T-helper 22 cell (primary cell): ENCODE data around the gene MGST2.
"Not testable (repeated sequence)": the region's sequence is repeated elsewhere in the genome, so short reads cannot be mapped to it uniquely, and the experiment has no call there.

ENCODE experiments used
- DNase-seq: peaks from one replicate; pipeline ENCODE4 v3.0.0-alpha.2; 2020; ENCODE audit warnings: low read depth

MGST2 gene

DNA sequence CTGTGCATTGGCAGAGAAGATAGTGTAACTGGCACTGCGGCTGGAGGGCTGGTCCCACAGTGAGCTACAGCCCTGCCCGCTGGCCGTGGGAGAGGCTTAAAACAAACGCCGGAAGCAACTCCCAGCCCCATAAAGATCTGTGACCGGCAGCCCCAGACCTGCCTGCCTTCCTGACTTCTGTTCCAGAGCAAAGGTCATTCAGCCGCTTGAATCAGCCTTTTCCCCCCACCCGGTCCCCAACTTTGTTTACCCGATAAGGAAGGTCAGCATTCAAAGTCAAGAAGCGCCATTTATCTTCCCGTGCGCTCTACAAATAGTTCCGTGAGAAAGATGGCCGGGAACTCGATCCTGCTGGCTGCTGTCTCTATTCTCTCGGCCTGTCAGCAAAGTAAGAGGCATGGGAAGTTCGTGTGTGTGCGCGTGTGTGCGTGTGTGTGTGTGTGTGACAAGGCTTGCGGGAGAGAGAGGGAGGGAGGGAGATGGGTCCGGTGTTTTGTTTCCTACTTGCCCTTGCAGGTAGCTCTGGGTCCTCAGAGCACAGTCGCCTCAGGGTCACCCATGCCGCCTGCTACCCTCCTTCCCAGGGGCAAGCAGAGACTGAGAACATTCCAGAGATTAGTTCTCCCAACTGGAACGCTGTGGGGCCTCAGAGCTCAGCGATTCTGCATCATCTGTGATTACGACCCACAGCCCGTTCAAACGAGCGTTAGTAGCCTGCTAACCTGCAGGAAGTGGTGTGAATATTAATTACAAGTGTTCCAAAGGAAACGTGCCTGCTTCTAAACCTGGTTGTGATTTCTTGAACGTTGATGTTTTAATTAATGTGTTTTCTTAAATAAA is at the start of gene MGST2:
Gene MGST2 (plus strand): TSS at position 130 of the 840 bp plus-strand sequence. CDS start 201 bp downstream, at position 331.
- DNase-seq, result no peak

DNA sequence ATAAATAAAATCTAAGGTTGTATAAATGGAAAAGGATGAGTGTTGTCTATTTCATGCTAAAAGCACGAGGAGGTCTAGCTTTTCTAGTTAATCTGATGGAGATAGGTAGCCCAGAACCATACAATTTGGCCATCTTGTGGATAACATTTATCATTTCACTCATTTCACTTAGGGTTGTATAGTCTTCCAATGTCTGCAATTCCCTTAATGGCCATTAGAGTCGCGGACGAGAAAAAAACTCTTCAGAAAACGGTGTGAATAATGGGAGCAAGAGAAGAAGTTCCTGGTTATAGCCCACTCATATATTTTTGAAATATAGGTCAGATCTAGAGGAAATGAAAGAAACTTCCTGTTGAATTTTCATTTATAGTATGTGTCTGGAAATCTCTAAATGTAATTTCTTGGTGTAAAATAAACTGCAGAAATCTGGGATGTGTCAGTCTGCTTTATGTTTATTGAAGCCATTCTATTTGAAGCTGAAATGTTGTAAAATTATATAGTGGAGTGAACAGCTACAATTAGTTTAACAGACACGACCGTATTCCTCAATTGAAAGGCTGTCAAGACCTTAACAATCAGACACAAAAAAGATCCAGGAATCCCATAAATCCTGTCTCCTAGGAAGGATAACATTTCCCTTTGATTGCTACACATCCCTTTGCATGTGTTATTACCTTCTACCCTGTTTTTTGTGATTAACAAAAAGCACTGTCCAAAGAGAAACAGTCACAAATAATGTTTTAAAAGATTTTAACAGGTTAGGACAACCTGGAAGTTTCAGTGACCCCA is 47.7 kb upstream of the MGST2 start:
- DNase-seq, result no peak

GRCh38 chr4:139619644-139620043 is 46.0 kb upstream of the MGST2 start:
- DNase-seq, result no peak

DNA sequence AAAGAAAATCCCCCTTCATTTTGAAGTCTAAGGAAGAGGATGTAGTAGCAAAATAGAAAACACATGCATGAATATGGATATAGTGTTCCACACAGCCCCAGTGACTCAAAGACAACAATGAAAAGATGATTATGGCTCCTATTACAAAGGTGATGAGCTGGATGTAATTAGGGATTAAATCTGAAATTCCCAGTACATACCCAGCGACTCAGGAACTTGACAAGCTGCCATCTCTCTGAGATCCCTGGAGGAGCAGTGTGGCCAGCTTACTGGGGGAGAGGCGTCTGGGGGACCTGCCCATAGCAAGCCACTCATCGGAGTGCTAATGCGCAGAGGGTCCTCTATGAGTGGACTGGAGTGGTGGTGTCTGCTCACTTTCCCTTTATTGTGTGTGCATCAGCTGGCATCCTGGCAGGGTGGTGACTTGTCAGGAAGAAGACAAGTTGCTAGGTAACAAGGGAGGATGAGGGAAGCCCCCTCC is 42.7 kb upstream of the MGST2 start:
- DNase-seq, result no peak

DNA sequence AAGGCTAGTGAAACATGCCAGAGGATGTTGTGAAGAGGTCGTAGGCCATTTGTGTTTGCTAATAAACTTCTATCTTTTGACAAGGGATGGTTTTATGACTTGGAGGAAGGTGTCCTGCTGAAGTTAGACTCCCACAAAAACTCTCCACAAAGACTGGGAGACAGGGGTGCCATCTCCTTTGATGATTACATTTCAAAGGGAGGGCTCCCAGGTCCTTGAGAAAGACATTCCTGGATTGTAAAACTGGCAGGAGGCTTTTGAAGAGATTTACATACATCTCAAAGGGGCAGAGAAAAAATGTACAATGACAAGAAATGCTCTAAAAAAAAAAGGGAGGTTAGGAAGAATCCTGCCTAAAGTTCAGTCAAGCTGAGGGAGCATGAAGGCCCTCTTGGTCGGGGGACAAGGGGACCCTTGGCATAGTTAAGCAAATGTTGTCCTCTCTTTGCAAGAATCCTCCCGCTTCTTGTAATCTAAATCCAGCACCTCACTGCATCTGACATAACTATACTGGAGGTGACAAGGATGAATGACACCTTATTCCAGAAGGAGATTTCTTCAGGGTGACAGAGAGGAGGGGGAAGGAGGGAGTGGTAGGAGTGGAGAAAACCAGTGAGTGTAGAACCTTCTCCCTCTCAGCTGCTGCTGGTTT is 41.1 kb upstream of the MGST2 start:
- no peak for DNase-seq

DNA sequence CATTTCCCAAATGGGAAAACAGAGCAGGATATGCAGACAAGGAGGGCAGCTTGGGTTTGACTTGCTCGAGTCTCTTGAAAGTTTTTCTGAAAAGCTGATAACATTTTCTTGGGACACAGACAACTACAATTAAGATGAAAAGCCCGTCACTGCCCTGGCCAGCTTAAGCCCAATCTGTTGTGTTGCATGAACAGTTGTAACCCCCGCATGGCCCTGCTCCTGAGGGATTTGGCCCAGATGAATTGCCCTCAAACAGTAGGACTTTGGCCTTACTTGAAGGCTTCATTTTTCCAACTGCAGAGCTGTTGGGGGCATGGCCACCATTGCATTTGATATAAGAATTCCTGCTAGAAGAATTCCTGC is 40.5 kb upstream of the MGST2 start:
- DNase-seq, result no peak

DNA sequence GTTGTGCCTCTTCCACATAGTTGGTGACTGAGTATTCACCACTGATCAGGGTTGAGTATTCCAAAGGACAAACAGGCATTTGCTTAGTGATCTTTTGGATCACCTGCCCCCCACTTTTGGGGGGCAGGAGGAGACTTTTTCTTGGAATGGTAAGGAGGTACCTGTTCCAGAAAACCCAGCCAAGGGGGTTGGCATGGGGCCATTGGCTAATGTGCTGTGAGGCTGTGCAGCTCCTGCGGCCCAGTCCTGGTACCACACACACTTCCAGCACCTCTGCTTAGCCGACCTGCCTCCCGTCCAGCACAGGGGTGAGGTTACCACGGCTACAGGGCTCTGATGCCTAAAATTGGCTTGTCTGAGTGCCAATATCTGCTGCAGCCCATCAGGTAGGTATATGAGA is 40.1 kb upstream of the MGST2 start:
- DNase-seq, result no peak

DNA sequence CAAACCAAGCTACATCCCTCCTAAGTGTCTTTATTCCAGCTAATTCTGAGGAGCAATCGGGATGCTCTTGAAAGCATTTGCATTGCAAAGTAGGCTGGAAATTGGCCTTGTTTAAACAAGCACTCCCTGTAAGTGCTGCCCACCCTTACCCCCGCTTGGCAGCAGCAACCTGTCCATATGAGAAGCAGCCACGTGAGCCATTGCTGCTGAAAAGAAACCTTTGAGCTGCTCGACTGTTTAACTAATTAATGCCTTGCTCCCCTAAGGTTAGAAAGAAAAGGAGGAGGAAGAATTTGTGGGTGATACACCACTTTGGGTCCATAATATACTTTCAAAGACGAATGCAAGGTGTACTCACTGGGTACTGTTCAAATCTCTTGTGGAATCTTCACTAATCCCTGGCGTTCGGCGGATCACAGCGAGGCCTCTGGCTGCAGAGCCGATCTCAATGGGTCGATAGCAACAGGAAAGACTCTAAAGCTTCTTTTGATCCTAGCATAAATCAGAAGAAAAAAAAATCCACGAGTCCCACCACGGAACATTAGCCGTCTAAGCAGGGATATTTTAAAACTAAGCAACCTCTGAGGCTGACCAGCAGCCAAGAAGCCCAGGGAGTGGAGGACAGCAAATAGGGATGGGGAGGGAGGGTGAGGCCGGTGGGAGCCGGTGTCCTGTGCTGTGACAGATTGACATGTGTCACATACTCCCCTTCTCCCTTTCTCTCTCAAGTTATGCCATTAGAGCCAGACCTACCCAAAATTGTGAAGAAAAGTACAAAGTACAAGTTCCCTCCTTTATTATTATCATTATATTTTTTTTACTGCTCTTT is 37.2 kb upstream of the MGST2 start:
- no peak for DNase-seq

DNA sequence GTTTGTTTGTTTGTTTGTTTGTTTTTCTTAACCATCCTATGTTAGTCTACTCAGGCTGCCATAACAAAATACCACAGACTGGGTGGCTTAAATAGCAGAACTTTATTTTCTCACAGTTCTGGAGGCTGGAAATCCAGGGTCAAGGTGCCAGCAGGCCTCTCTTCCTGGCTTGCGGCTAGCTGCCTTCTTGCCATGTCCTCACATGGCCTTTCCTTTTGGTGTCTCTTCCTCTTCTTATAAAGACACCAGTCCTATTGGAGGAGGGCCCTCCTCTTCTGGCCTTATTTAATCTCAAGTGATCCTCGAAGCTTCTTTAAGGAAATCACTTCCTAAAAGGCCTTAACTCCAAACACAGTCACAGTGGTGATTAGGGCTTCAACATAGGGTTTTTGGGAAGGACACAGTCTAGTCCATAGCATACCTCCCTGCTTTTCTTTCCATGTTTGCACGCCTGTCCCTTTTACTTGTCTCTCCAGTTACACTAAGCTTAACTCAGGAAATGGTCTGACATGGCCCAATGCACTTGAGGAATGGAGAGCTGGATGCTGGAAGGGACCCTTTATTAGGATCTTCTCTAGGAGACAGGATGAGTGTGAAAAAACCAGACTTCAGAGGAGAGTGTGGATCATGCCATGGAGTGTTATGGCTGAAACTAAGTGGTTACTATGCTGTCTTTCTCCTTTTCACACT is 36.0 kb upstream of the MGST2 start:
- DNase-seq, result no peak

GRCh38 chr4:139630126-139630495 is 35.5 kb upstream of the MGST2 start:
- no peak for DNase-seq

DNA sequence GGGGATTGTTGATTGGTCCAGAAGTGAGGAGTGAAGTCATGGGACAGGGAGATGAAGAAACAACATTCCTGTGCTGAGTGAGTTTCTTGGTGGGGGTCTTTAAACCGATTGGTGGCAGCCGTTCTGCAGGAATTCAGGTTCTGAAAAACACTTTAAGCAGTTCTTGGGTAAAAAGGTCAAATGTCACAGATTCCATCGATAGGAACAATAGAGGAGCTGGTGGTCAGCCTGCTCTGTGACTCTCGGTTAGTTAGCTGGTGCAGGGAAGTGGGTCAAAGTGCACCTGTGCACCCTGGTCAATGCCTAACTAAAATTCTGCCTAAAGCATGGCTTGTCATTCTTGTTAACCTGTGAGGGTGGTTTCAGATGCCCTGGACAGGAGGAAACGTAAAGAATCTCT is 34.6 kb upstream of the MGST2 start:
- DNase-seq, result no peak

GRCh38 chr4:139631791-139632190 is 33.8 kb upstream of the MGST2 start:
- no peak for DNase-seq

GRCh38 chr4:139632739-139633138 is 32.9 kb upstream of the MGST2 start:
- DNase-seq, result not testable (repeated sequence)

DNA sequence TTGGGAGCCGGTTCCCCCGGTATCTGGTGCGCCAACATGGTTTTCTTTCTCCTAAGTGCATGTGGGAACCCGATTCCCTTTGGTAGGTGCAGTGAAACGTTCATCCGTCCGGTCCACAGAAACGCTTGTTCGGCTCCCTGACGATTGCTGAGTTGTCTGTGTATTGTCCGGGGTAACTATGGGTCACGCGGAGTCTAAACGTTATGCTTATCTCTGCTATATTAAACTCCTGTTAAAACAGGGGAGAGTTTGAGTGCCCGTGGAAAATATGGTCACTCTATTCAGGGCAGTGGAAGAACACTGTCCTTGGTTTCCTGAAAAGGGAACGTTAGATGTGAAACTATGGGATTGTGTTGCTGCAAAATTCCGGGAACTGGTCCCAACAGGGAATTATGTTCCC is 32.4 kb upstream of the MGST2 start:
- no peak for DNase-seq

- DNase-seq, result no peak
These were observed 32.0 kb upstream of the MGST2 start for GRCh38 chr4:139633661-139634060.

DNA sequence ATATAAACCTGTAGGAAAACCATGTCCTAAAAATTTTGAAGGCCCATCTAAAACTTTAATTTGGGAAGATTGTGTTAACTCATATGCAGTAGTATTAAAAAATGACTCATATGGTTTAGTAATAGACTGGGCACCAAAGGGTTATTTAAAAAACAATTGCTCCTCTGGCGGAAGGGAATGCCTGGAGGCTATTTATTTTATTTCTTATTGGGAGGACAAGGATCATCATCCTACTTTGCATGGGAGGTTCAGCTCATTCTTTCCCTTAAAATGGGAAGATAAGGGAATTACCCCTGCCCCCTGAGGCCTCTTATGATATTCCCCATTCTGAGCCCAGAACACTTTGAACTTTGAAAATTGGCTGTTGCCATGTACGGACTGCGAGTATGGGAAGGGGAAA is 29.7 kb upstream of the MGST2 start:
- DNase-seq, result no peak

DNA sequence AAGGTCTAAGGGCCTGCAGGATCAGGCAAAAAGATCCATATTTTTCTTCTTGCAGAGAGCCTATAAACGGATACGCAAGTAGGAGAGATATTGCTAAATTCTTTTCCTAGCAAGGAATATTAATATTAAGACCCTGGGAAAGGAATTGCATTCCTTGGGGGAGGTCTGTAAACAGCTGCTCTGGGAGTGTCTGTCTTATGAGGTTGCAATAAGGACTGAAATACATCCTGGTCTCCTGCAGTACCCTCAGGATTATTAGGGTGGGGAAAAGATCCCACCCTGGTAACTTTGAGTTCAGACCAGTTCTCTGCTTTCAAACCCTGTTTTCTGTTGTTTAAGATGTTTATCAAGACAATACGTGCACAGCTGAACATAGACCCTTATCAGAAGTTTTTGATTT is 27.3 kb upstream of the MGST2 start:
- not testable (repeated sequence) for DNase-seq

- DNase-seq, result no peak
These were observed 26.0 kb upstream of the MGST2 start for GRCh38 chr4:139639654-139640053.

DNA sequence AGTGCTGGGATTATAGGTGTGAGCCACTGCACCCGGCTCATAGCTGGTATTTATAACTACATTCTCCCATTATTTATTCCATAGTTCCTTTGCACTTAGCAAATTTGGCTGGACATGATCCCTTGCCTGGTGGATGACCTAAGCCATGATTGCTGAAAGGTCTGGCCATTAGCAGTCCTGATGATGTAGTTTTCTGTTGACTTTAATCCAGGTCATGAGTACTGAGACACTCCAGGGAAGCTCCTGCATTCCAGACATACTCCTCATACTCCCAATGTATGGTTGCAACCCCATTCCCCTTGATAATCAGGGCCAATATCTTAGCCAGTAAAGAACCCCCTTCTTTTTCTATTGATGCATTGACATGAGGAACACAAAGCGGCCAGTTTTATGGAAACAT is 24.4 kb upstream of the MGST2 start:
- no peak for DNase-seq

DNA sequence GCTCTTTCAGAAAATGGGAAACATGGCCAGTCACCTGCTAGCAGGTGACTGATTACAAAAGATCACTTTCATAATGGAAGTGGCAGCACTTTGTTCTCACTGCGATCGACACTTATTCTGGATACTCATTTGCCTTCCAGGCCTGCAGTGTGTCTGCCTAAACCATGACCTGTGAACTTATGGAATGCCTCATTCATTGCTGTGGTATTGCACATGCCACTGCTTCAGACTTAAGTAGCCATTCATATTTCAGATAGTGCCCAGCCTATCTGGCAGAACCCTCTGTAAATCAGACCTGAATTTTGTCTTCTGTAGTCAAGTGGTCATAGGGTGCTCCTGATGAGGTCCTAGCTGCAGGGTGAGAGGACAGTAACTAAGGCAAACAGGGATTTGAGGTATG is 23.3 kb upstream of the MGST2 start:
- DNase-seq, result no peak
